Mucosa of descending colon (tissue), 3 donors: ENCODE measurements around the gene STK31. TPM values are rescaled to one million over a fixed set of nuclear protein-coding genes. Genes with fewer than 3 reads are reported as not detected.
A peak's percentile ranks its signal among the peaks of the same experiment; 100 is the strongest.

ENCODE experiments used
- ATAC-seq: fragments of 200-7000 bp; cut with Tn5 transposase; one replicate; pipeline ENCODE4 v1.9.1; 2020; ENCODE audit warnings: mild to moderate bottlenecking, moderate library complexity
- DNase-seq, 3 donors: peaks; one replicate each; pipeline ENCODE4 v3.0.0-alpha.2; 2020
- H3K36me3 ChIP-seq: fragments of 200-600 bp; one replicate; pipeline ENCODE4 v1.8.0; 2021; ENCODE audit warnings: low read depth, mild to moderate bottlenecking
- H3K4me1 ChIP-seq: fragments of 200-600 bp; one replicate; pipeline ENCODE4 v1.8.0; 2021; ENCODE audit warnings: low read depth, mild to moderate bottlenecking
- H3K4me3 ChIP-seq: fragments of 200-600 bp; one replicate; pipeline ENCODE4 v1.8.0; 2021; ENCODE audit warnings: mild to moderate bottlenecking
- H3K9me3 ChIP-seq: fragments of 200-600 bp; one replicate; pipeline ENCODE4 v1.8.0; 2021; ENCODE audit warnings: mild to moderate bottlenecking
- CTCF ChIP-seq: fragments of 200-600 bp; IDR thresholded peaks from one replicate; pipeline ENCODE4 v1.8.0; 2022; ENCODE audit warnings: antibody characterized with exemption, mild to moderate bottlenecking
- intact Hi-C, 2 donors: fragments of 100-400 bp; cut with DNase I in 1 of 2; cut with micrococcal nuclease in 1 of 2; formaldehyde crosslinking; loops; one replicate each; pipeline versions ENCODE4 v1.11.0 to v1.11.1; 2022; cut with DNase I, micrococcal nuclease
- long read RNA-seq, 2 donors: library from polyadenylated mRNA; unstranded; transcript quantifications; one replicate each; pipeline ENCODE4 v2.0.0, GENCODE V29; 2019 to 2021
- total RNA-seq, 3 donors: library from RNA; stranded (reverse); fragmentation: NEBNext Ultra II Directional in 2 of 3; extraction: Animal tissue kit (Norgen Biotek cat#: 25700) in 2 of 3; gene quantifications; one replicate each; pipeline versions ENCODE4 v1.2.1 to v1.2.4, GENCODE V29; 2021 to 2023
- donor health status: DM: no; HTN: no; CAD: no; lungs with moderate emphysema.
- donor health status: DM: no; HTN: no; CAD: no.
- donor health status: DM: no; HTN: yes; CAD: no.

Gene STK31
- total RNA-seq = 1 to 10 TPM in 1 of 3 donors, under 1 TPM in 2; 0.38 to 1.3 (median 0.65) TPM
- long read RNA-seq, donor 1 = 0 reads
- long read RNA-seq, donor 2 = 0 reads

GRCh38 chr7:23710000-23710399, at the start of gene STK31:
STK31 (plus strand) TSS chr7:23710219; CDS start chr7:23710286, 67 bp downstream.
- DNase-seq = peak; percentile 13 to 53 (median 37)
- ATAC-seq = no peak
- Histone ChIP-seq H3K9me3 (peaks cover 16% of the 10 kb centered on the region), H3K4me1 (no peaks in the 10 kb centered on the region), H3K4me3 (no peak within 1 kb of the TSS), H3K36me3 (no peaks in the 10 kb centered on the region)
- intact Hi-C loops = loop anchor here in 1 of 2 donors (5.0 kb wide), 1 partner anchor 138 kb away; no protein-coding TSS in a partner anchor
- no peak for TF ChIP-seq CTCF

- no peak for DNase-seq
- H3K4me3 ChIP-seq = no peak overlapping the region
- no peaks in the 10 kb centered on the region for H3K36me3 ChIP-seq
- H3K4me1 ChIP-seq = no peaks in the 10 kb centered on the region
- intact Hi-C loops = no loop called here
- peaks cover 12% of the 10 kb centered on the region for H3K9me3 ChIP-seq
- no peak for ATAC-seq
- TF ChIP-seq CTCF = no peak
Observed at GRCh38 chr7:23661385-23661784, 48.6 kb upstream of the STK31 start.

- ATAC-seq (no peak), DNase-seq (no peak)
- no peak for TF ChIP-seq CTCF
- no peaks in the 10 kb centered on the region for H3K4me1 ChIP-seq
- H3K36me3 ChIP-seq = no peaks in the 10 kb centered on the region
- intact Hi-C loops = no loop called here
- H3K4me3 ChIP-seq = no peak overlapping the region
- H3K9me3 ChIP-seq = peaks cover 12% of the 10 kb centered on the region
Observed at GRCh38 chr7:23662124-23662983, 47.7 kb upstream of the STK31 start.

GRCh38 chr7:23662984-23663313, 47.1 kb upstream of the STK31 start:
- H3K4me1 ChIP-seq = no peaks in the 10 kb centered on the region
- no peak overlapping the region for H3K4me3 ChIP-seq
- intact Hi-C loops = no loop called here
- ATAC-seq = no peak
- H3K9me3 ChIP-seq = peaks cover 12% of the 10 kb centered on the region
- no peak for DNase-seq
- H3K36me3 ChIP-seq = no peaks in the 10 kb centered on the region
- TF ChIP-seq CTCF = no peak

GRCh38 chr7:23664122-23664521, 45.9 kb upstream of the STK31 start:
- no peaks in the 10 kb centered on the region for H3K4me1 ChIP-seq
- no peak for TF ChIP-seq CTCF
- no peak overlapping the region for H3K4me3 ChIP-seq
- H3K9me3 ChIP-seq = peaks cover 5% of the 10 kb centered on the region
- intact Hi-C loops = no loop called here
- DNase-seq (no peak), ATAC-seq (no peak)
- no peaks in the 10 kb centered on the region for H3K36me3 ChIP-seq
